Cardiac fibroblast (primary cell): Measurements from ENCODE around the gene APOL6.

Experiments
- DNase-seq, 2 donors: peaks; one replicate each; pipeline versions ENCODE4 v3.0.0 to v3.0.0-alpha.2; 2010; ENCODE audit warnings: low read depth in 2 of 2
- H3K4me3 ChIP-seq, 2 donors: replicated peaks in 1 of 2; 1 replicate in 1 of 2; 2 replicates in 1 of 2; pipeline ENCODE4 v1.5.1; 2011; ENCODE audit warnings: low read depth in 2 of 2, low read length in 2 of 2, mild to moderate bottlenecking in 2 of 2, moderate library complexity in 1 of 2
- CTCF ChIP-seq: IDR thresholded peaks from one replicate; pipeline ENCODE4 v1.5.1; 2011; ENCODE audit warnings: low read depth, mild to moderate bottlenecking, low read length, inconsistent platforms

Gene APOL6

GRCh38 chr22:35604621-35605368, 43.5 kb upstream of the APOL6 start:
- no peak overlapping the region for H3K4me3 ChIP-seq
- TF ChIP-seq CTCF = no peak
- DNase-seq = peak in 1 of 2 donors; percentile 31

DNA sequence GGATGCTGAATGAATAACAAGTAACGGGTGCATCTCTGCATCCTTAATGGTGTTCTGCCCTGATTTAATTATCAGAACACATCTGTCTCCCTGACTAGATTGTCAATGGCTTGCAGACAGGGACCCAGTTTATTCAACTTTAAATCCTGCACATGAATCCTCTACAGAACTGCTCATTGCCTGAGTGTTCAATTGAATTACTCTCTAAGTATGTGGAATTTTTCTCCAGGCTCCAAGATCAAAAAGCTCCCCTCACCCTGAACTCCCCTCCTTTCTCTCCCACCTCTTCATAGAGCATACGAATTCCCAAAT, 42.9 kb upstream of the APOL6 start:
- DNase-seq = no peak
- TF ChIP-seq CTCF = no peak
- H3K4me3 ChIP-seq = no peak overlapping the region

- no peak for DNase-seq
- no peak overlapping the region for H3K4me3 ChIP-seq
- no peak for TF ChIP-seq CTCF
These were observed 42.3 kb upstream of the APOL6 start for GRCh38 chr22:35605851-35606481.

DNA sequence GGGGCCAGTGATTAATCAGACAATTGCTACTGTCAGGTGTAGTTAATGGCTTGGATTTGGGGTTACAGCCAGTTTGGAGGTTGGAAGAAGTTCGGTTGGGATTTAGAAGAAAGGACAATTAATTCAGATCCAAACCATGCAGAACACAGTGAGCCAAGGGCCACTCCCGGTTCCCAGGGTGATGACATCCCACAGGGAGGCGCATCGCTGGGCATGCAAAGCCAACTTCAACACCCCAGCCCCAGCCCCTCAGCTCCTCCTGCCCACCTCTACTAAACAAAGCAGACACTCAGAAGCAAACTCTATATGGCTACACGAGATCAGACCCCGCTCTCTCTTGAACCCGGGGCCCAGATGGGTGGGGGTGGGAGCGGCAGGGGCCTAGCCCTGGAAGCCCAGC, 41.3 kb upstream of the APOL6 start:
- no peak for TF ChIP-seq CTCF
- H3K4me3 ChIP-seq = no peak overlapping the region

GRCh38 chr22:35608088-35608487, 40.2 kb upstream of the APOL6 start:
- no peak for TF ChIP-seq CTCF
- no peak overlapping the region for H3K4me3 ChIP-seq
- DNase-seq = no peak

More for the DNA sequence above, 41.3 kb upstream of the APOL6 start:
- no peak for DNase-seq

GRCh38 chr22:35609261-35609660, 39.0 kb upstream of the APOL6 start:
- H3K4me3 ChIP-seq = no peak overlapping the region
- DNase-seq = no peak
- TF ChIP-seq CTCF = no peak
